ENCODE results near the gene CASTOR1.

GRCh38 chr22:30261134-30261533 is 28.2 kb downstream of the CASTOR1 start:
- TF ChIP-seq CTCF (conservative IDR thresholded peaks at IDR 0.05; ENCODE audit: low read length) (no peak), EZH2phosphoT487 (IDR thresholded peaks at IDR 0.05; ENCODE audit: borderline replicate concordance, low read depth, low read length) (no peak)

Data from OCI-LY7 (cell line).